Testis (tissue), 2 donors: ENCODE measurements around the gene NECAB3.

ENCODE experiments used
- CTCF ChIP-seq, 3 experiments: fragments of 450-650 bp in 2 of 3; fragments of 200-600 bp in 1 of 3; sonication (generic) in 1 of 3; IDR thresholded peaks; one replicate each; pipeline ENCODE4 v1.5.1; 2016 to 2019; ENCODE audit warnings: antibody characterized with exemption in 3 of 3, mild to moderate bottlenecking in 2 of 3, moderate library complexity in 1 of 3
- POLR2A ChIP-seq: fragments of 450-650 bp; IDR thresholded peaks from one replicate; pipeline ENCODE4 v1.6.1; 2017; ENCODE audit warnings: antibody characterized with exemption, mild to moderate bottlenecking, moderate library complexity

- TF ChIP-seq CTCF (IDR thresholded peaks at IDR 0.05) (no peak), POLR2A (no peak)
These were observed 15.7 kb downstream of the NECAB3 start for GRCh38 chr20:33658510-33658909.
